Activated CD4-positive, CD25-positive, alpha-beta regulatory T cell treated with anti-CD3 and anti-CD28 coated beads, Interleukin-2, amount 50 U/mL, for 24 hours (primary cell): ENCODE data around the gene EFCC1.
"Not testable (repeated sequence)": the region's sequence is repeated elsewhere in the genome, so short reads cannot be mapped to it uniquely, and the experiment has no call there.

Experiments
- ATAC-seq, 2 donors: fragments of 150-1000 bp; cut with Tn5 transposase; one replicate each; pipeline ENCODE4 v1.10.0; 2021; ENCODE audit warnings: mild to moderate bottlenecking in 1 of 2, moderate library complexity in 1 of 2

Gene EFCC1

DNA sequence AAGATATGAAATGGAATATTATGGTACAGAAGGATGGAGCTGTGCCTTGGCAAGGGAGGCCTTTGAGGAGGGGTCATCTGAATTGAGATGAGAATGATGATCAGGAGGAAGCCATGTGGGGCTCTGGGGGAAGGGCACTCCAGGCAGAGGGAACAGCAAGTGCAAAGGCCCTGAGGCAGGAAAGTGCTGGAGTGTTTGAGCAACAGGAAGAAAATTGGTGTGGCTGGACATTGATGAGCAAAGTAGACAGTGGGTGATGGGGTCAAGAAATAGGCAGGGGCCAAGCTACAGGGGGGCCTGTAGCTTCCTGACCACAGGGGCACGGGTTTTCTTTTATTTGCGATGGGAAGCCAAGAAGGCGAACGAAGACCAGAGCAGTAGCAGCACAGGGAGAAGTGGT lies 56.1 kb downstream of the EFCC1 start:
- no peak for ATAC-seq

DNA sequence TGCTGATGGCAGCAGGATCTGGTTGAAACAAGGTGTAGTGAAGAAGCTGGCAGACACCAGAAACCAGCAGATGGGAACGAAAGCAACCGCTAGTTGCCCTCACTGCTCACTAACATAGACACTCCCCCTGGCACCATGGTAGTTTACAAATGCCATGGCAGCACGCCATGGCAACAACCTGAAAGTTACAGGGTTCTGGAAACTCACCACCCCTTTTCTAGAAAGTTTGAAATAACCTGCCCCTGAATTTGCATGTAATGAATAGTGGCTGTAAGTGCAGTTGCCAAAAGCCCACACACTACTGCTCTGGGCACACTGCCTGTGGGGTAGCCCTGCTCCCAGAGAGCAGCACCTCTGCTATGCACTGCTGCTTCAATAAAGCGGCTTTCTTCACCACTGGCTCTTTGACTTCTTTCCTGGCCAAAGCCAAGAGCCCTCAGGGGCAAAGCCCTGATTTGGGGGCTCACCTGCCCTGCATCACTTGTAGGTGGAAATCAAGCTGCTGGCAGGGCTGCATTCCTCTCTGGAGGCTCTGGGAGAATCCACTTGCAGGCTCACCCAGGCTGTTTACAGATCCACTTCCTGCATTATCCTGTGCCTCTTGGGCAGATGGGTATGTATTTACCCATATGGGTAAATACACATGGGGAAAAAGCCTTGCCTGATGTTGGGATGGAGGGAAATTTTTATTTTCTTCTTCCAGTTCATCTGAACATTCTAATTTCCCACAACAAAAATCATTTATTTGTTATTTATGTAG lies 57.5 kb downstream of the EFCC1 start:
- peak in 1 of 2 donors; percentile 54 for ATAC-seq

DNA sequence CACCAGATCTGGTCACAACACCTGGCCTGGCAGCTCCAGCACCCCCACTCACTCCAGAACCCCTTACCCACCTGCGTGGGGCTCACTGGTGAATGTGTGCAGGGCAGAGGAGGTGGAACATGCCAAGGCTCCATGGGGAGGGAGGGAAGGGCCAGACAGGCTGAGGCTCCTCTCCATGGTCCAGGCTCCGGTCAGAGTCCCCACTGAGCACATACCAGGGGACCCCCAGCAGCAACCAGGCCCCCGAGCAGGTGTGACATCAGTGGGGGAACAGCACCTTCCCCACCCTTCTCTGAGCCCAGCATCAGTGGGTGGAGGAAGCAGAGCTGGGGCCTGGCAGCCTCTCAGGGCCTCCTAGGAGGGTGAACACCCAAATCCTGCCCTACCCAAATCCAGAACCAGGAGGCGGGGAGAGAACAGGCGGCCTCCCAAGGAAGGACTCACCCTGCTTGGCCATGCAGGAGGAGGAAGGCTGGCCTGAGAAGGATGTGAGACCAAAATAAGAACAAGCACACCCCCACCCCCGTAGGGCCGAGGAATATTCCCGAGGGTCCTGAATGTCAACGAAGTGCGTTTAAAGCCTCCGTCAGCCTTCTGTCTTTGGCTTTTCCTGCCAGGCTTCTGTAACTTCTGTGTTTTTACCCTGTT lies 58.3 kb downstream of the EFCC1 start:
- ATAC-seq = no peak

DNA sequence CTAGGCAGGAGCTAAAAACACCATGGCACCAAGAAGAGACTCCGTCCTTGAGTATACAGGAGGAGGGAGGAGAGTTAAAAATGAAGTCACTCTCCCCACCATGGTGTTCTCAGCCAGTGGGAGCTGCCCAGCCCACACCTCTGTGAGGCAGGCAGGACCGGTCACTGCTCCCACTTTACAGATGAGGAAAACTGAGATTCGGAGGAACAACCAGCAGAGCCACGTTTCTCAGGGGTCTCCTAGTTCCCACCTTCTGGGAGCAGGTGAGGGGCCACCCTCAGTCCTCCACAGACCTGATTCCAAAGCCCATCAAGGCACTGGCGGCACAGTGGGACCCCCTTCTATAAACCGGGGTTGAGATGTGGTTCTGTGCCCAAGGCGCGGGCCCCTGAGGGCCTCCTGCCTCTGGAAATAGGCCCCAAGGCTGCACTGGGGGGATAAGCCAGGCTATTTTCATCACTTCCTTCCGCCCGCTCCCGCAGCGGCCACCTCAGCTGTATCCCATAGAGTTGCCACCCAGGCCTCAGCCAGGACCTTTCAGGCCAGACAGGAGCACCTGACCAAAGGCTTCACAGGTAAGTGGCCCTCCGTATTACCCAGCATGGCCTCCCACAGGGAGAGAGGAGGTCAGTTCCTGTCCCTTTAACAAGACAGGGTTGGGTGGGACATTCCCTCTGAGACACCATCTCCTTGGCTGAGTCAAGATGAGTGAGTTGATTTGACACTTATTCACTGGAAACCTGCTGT lies 59.3 kb downstream of the EFCC1 start, which contains the start of gene GP9:
Gene GP9, plus strand, starts transcription at position 504 of the 747 bp plus-strand sequence. CDS start 961 bp downstream, outside the sequence.
- no peak for ATAC-seq

DNA sequence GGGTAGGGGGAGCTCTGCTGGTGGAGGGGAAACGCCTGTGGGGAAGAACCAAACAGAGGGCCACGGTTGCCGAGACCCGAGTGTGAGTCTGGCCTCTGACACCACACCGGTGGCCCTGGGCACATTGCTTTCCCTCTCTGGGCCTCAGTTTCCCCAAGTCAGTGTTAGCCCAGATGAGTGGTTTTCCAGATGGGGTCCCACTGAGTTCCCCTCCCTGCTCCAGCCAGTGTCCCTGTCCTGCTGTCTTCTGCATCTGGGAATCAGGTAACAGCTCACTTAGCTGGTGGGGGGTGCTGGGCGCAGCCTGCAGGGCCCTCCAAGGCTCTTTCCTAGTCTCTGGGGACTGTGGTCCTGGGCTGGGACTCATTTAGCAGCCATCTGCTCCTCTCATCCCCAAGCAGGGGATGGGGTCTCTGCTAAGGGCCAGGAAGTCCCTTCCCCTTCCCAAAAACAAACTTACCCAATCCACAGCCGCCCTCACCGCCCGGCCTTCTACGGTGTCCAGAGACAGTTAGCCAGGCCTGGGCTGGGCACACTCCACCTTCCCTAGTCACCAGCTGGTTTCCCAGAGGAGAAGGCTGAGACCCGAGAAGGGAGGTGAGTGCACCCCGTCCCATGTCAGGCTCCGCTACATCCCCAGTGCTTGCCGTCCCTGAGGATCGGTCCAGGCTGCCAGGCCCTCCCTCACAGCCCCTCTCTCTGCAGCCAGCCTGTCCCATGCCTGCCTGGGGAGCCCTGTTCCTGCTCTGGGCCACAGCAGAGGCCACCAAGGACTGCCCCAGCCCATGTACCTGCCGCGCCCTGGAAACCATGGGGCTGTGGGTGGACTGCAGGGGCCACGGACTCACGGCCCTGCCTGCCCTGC lies 60.2 kb downstream of the EFCC1 start:
- no peak for ATAC-seq

DNA sequence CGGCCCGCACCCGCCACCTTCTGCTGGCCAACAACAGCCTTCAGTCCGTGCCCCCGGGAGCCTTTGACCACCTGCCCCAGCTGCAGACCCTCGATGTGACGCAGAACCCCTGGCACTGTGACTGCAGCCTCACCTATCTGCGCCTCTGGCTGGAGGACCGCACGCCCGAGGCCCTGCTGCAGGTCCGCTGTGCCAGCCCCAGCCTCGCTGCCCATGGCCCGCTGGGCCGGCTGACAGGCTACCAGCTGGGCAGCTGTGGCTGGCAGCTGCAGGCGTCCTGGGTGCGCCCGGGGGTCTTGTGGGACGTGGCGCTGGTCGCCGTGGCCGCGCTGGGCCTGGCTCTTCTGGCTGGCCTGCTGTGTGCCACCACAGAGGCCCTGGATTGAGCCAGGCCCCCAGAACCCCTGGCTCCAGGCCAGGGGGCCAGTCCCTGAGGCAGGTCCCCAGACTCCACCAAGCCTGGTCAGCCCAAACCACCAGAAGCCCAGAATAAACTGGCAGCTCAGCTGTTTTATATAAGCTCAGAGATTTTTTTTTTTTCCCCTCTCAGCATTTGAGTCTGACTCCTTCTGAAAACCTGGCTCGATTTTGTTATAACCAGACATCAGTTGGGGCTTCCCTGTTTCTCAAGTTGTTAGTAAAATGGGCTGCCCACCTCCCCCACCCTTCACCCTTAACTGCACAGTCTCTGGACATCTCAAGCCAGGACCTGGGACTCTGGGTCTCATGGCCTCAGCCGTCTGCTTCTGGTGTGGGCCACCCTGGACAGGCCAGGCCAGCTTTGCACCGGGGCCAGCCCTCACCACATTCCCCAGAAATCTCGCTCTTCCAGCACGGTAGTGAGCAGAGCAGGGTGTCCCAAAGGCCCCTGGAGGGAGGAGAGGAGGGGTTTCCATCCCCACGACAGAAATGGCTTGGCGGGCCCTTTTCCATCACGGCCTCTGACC lies 61.1 kb downstream of the EFCC1 start:
- no peak for ATAC-seq

DNA sequence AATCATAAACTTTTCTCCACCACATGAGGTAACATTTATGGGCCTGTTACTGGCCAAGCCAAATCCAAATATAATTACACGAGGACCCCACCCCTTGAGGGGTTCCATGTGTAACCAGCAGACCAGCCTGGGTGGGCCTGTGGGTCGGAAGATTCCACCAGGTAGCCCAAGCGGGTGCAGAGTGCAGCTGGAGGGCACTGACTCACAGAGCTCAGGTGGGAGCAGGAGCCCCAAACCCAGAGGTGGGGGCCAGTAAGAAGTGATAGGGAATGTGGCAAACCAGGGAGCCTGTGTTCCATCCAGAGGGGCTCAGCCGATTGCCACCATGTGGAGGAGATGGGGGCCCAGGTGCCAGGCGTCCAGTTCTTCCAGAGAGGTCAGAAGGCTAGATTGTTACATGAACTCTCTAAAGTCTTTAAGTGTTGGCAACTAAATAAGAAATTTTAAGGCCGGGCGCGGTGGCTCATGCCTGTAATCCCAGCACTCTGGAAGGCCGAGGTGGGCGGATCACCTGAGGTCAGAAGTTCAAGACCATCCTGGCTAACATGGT lies 62.1 kb downstream of the EFCC1 start:
- ATAC-seq = no peak

DNA sequence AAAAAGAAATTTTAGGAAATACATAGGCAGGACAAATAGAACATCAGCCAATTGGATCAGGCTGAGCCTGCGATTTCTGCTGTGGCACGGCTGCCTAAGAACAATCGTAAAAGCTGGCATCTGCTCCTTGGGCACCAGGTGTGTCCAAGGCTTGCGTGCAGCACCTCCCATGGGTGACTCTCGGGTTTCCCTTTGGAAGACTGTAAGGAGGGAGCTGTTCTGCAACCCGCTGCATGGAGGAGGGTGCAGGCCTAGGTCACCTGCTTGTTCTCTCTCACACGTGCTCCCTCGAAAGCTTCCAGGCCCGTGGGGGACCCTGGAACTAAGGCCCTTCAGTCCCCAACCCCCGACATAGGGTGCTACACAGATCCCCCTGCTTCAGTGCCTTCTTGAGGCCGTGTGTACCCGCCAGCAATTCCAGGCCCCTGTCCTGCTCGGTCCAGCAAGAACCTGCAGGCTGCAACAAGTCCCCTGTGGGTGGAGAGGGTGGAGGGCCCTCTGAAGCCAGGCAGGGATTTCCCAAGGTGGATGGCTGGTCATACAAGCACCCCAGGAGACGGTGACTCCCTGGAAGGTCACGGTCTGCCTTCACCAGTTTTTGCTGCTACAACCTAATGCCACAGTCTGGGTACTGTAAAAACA lies 62.9 kb downstream of the EFCC1 start:
- no peak for ATAC-seq

DNA sequence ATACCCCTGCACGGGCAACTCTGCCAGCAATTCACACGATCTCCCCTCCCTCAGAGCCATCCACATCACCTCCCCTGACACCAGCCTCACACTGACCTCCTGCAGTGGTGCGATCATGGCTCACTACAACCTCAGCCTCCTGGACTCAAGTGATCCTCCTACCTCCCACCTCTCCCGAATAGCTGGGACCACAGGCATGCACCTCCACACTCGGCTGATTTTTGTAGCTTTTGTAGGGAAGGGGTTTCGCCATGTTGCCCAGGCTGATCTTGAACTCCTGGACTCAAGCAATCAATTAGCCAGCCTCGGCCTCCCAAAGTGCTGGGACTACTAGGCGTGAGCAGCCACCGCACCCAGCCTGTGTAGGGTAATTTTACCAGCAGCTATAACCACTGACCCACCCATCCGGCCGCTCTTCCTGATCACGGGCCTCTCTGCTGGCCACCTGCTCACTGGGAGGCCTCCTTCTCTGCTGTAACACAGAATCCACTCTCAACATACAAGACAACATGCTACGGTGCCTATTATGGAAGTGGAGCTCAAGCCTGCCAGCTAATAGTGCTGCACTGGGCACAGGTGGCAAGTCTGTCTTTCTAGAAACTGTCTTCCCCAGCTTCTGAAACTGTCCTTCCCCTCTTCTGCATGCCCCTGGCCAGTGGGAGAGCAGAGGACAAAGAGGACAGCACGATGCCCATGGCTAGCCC lies 64.1 kb downstream of the EFCC1 start:
- no peak for ATAC-seq

DNA sequence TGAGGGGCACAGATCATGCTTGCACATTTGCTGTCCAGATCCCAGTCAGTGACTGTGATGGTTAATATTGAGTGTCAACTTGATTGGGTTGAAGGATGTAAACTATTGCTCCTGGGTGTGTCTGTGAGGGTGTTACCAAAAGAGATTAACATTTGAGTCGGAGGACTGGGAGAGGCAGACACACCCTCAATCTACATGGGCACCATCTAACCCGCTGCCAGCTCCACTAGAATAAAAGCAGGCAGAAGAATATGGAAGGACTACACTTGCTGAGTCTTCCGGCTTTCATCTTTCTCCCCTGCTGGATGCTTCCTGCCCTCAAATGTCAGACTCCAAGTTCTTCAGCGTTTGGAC lies 64.6 kb downstream of the EFCC1 start:
- ATAC-seq = no peak

DNA sequence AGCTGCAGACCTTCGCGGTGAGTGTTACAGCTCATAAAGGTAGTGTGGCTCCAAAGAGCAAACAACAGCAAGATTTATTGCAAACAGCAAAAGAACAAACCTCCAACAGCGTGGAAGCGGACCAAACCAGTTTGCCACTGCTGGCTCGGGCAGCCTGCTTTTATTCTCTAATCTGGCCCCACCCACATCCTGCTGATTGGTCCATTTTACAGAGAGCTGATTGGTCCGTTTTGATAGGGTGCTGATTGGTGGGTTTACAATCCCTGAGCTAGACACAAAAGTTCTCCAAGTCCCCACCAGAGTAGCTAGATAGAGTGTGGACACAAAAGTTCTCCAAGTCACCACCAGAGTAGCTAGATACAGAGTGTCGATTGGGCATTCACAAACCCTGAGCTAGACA lies 66.6 kb downstream of the EFCC1 start:
- ATAC-seq = not testable (repeated sequence)

DNA sequence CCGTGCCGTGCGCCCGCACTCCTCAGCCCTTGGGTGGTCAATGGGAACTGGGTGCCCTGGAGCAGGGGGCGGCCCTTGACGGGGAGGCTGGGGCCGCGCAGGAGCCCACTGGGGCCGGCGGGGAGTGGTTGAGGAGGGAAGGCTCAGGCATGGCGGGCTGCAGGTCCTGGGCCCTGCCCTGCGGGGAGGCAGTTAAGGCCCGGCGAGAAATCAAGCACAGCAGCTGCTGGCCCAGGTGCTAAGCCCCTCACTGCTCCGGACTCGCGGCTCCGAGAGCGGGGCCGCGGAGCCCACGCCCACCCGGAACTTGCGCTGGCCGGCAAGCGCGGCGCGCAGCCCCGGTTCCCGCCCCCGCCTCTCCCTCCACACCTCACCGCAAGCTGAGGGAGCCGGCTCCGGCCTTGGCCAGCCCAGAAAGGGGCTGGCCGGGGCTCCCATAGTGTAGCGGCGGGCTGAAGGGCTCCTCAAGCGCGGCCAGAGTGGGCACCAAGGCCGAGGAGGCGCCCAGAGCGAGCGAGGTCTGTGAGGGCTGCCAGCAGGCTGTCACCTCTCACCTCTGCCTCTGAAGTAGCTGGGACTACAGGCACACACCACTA lies 67.3 kb downstream of the EFCC1 start:
- peak; percentile 21 to 30 for ATAC-seq

DNA sequence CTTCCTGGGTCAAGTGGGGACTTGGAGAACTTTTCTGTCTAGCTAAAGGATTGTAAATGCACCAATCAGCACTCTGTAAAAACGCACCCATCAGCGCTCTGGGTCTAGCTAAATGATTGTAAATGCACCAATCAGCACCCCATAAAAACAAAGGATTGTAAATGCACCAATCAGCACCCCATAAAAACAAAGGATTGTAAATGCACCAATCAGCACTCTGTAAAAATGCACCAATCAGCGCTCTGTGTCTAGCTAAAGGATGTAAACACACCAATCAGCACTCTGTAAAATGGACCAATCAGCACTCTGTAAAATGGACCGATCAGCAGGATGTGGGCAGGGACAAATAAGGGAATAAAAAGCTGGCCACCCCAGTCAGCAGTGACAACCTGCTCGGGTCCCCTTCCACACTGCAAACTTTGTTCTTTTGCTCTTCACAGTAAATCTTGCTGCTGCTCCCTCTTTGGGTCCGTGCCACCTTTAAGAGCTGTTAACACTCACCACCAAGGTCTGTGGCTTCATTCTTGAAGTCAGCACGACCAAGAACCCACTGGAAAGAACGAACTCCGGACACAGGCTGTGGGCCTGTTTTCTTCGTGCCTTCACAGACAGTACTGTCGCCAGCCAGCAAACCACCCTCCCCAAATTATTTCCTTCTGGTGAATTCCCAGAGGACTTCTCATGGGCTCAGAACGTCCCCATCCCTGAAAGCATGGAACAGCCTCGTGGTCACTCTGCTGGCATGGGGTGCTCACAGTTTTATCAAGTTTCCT lies 68.4 kb downstream of the EFCC1 start:
- peak in 1 of 2 donors; percentile 24 for ATAC-seq

DNA sequence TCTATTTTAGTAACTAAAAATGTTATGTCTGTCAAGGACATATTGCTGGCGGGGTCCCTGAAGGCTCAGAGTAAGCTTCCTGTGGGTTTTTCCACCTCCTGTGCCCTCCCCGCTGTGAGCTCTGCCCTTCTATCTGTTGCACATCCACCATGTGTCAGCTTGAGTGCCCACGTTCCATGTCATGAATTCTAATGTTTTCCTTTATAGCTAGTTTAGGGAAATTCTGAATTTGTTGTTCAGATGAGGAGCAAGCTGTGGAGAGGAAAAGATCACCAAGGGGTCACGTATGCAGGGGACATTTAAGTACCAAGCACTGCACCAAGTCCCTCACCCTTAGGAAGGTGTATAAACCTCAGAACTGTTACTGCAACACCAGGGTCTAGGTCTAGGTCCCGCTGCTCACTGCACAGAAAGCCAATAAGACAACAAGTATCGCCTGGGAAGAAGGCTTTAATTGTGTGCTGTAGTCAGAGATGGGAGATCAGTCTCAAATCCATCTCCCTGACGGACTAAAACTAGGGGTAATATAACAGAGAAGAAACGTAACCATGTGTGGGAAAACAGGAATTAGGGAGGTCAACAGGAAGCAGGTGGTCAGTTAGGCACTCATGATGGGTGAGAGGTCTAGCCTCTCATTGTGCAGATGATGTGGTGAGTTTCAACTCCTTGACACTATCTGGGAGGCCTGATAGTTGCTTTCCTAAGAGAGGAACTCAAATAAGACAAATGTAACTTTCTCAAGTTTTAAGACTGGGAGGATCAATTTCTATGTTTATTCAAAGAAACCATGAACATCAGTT lies 69.2 kb downstream of the EFCC1 start:
- no peak for ATAC-seq

DNA sequence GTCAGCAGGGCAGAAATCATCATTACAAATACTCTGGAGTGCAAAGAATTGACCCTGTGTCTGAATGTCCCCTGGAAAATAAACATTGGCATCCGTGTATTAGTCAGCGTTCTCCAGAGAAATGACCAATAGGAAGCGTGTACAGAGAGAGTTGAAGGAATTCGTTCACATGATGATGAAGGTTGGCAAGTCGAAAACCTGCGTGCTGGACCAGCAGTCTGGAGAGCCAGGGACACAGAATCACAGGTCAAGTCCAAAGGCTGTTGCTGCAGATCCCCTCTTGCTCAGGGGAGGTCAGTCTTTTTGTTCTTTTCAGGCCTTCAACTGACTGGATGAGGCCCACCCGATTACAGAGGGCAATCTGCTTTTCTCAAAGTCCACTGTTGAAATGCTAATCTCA lies 76.1 kb downstream of the EFCC1 start:
- ATAC-seq = no peak

DNA sequence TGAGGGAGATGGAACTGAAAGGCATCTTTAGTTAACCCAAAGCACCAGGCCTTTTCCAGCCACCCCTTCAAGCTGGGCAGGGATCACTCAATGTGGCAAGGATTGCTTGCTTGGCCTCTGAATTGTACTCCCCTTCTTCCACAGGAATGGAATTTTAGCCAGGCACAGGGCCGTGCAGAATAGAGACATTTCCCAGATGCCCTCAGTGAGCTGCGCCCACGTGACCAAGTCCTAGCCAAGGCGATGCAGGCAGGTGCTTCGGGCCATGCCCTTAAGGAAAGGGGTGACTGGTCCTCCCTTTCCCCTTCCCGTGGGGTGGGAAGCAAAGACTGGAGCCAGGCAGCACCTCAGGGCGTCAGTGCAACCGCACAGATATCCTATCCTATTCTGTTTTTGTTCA lies 77.4 kb downstream of the EFCC1 start:
- ATAC-seq = no peak

DNA sequence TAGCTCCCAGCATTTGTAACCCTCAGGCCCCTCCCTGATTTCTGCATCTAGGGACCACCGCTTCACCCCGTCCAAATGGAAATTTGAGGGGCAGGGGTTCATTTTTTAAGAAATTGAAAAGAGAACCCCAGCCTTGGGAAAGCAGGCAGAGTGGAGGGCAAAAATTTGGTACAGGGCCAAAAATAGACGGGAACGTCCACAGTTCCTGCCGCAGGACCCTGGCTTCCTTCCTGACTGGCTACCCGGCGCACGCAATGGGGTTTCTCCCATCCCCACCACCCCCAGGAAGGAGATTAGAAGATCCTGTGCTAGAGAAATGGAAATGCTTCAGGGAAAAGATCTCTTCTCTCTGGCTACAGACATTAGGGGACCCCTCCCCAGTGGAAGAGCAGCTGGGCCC lies 80.4 kb downstream of the EFCC1 start:
- ATAC-seq = no peak

DNA sequence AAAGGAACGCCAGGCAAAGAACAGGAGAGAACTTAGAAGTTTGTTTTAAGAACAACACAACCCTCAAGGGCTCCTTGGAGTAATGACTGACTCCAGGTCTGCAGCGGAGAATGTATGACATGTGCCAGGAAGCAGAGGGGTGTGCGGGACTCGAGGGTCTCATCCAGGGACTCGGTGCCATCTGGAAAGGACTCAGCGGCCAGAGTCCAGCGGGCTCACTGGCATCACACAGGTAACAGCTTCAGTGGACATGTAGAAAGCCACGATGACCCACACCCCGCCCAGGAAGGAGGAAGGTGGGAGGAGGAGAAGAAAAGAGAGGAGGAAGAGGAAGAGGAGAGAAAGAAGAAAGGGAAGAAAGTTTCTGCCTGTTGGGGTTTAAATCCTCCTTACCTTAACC lies 80.9 kb downstream of the EFCC1 start:
- ATAC-seq = no peak
